ENCODE results near the gene MGRN1.
A peak's percentile ranks its signal among the peaks of the same experiment; 100 is the strongest.

Gene MGRN1

GRCh38 chr16:4624827-4625559 is 367 bp downstream of the MGRN1 start:
- peak; percentile 55 for DNase-seq (ENCODE audit: low spot score)

GRCh38 chr16:4625560-4626159 is 1.0 kb downstream of the MGRN1 start:
- DNase-seq (ENCODE audit: low spot score), result no peak

- no peak for DNase-seq (ENCODE audit: low spot score)
Observed at GRCh38 chr16:4626396-4626795, 1.8 kb downstream of the MGRN1 start.

- DNase-seq (ENCODE audit: low spot score), result no peak
Observed at GRCh38 chr16:4628283-4628682, 3.7 kb downstream of the MGRN1 start.

- no peak for DNase-seq (ENCODE audit: low spot score)
Observed at GRCh38 chr16:4631444-4631843, 6.8 kb downstream of the MGRN1 start.

GRCh38 chr16:4633910-4634635 is 9.4 kb downstream of the MGRN1 start:
- no peak for DNase-seq (ENCODE audit: low spot score)

- DNase-seq (ENCODE audit: low spot score), result no peak
Observed at GRCh38 chr16:4634768-4635167, 10.1 kb downstream of the MGRN1 start.

GRCh38 chr16:4636196-4636595 is 11.6 kb downstream of the MGRN1 start:
- no peak for DNase-seq (ENCODE audit: low spot score)

GRCh38 chr16:4637501-4638166 is 13.0 kb downstream of the MGRN1 start:
- no peak for DNase-seq (ENCODE audit: low spot score)

- no peak for DNase-seq (ENCODE audit: low spot score)
Observed at GRCh38 chr16:4639899-4640509, 15.4 kb downstream of the MGRN1 start.

- peak; percentile 22 for DNase-seq (ENCODE audit: low spot score)
Observed at GRCh38 chr16:4640572-4641305, 16.1 kb downstream of the MGRN1 start.

GRCh38 chr16:4641306-4641687 is 16.7 kb downstream of the MGRN1 start:
- DNase-seq (ENCODE audit: low spot score), result no peak

GRCh38 chr16:4641895-4642294 is 17.3 kb downstream of the MGRN1 start:
- DNase-seq (ENCODE audit: low spot score), result no peak

GRCh38 chr16:4646773-4647643 is 22.4 kb downstream of the MGRN1 start:
- DNase-seq (ENCODE audit: low spot score), result no peak

GRCh38 chr16:4647644-4647980 is 23.0 kb downstream of the MGRN1 start:
- no peak for DNase-seq (ENCODE audit: low spot score)

GRCh38 chr16:4648917-4649316 is 24.3 kb downstream of the MGRN1 start:
- DNase-seq (ENCODE audit: low spot score), result no peak

- DNase-seq (ENCODE audit: low spot score), result no peak
Observed at GRCh38 chr16:4649744-4650442, 25.3 kb downstream of the MGRN1 start.

- DNase-seq (ENCODE audit: low spot score), result peak; percentile 70
Observed at GRCh38 chr16:4650443-4651074, 25.9 kb downstream of the MGRN1 start.

GRCh38 chr16:4651827-4652226 is 27.2 kb downstream of the MGRN1 start:
- DNase-seq (ENCODE audit: low spot score), result no peak

GRCh38 chr16:4652561-4652960 is 27.9 kb downstream of the MGRN1 start:
- no peak for DNase-seq (ENCODE audit: low spot score)

Data from AG08395 (cell line).